Caco-2 (cell line): ENCODE data around the gene CRISPLD2. TPM values are rescaled to one million over a fixed set of nuclear protein-coding genes. Genes with fewer than 3 reads are reported as not detected.

ENCODE experiments used
- BruUV-seq: library from RNA; stranded (reverse); fragments of 400-500 nt; replicated peaks from 2 replicates; lab custom pipeline; 2021; lab: Mats Ljungman, UMichigan
- CTCF ChIA-PET: fragments of 300-600 bp; sonication (Branson Sonifier 250); formaldehyde crosslinking; loops from one replicate; lab custom pipeline; 2022; ENCODE audit warnings: antibody characterized with exemption; lab: Charles Lee
- POLR2A ChIA-PET: fragments of 300-600 bp; sonication (Branson Sonifier 250); formaldehyde crosslinking; loops from one replicate; lab custom pipeline; 2022; ENCODE audit warnings: antibody characterized with exemption; lab: Charles Lee
- DNase-seq, 2 experiments: peaks; one replicate each; pipeline versions ENCODE4 v3.0.0 to v3.0.0-alpha.2; 2020 to 2022
- H3K27me3 ChIP-seq: replicated peaks from 2 replicates; pipeline ENCODE4 v1.6.0; 2011; ENCODE audit warnings: low read length; ENCODE audit not compliant: control insufficient read depth, insufficient read depth
- H3K36me3 ChIP-seq: 2 replicates; pipeline ENCODE4 v1.5.1; 2011; ENCODE audit warnings: low read length; ENCODE audit not compliant: control insufficient read depth, insufficient read depth
- H3K4me1 ChIP-seq: fragments of 250-450 bp; sonication (Bioruptor Pico); 2 replicates; pipeline ENCODE4 v1.5.1; 2020; ENCODE audit warnings: mild to moderate bottlenecking
- H3K4me3 ChIP-seq: 2 replicates; pipeline ENCODE4 v1.5.1; 2011; ENCODE audit warnings: low read depth, mild to moderate bottlenecking, control low read depth, low read length
- H3K9me3 ChIP-seq: fragments of 250-450 bp; sonication (Bioruptor Pico); 2 replicates; pipeline ENCODE4 v1.5.1; 2020; ENCODE audit warnings: mild to moderate bottlenecking, moderate library complexity
- H3K27ac Mint-ChIP-seq: one replicate; pipeline ENCODE4 v1.8.0; 2022; ENCODE audit warnings: mixed read lengths; ENCODE audit not compliant: unreplicated experiment
- H3K27me3 Mint-ChIP-seq: one replicate; pipeline ENCODE4 v1.8.0; 2022; ENCODE audit warnings: mixed read lengths; ENCODE audit not compliant: insufficient read depth, unreplicated experiment
- H3K36me3 Mint-ChIP-seq: one replicate; pipeline ENCODE4 v1.8.0; 2022; ENCODE audit warnings: mild to moderate bottlenecking, mixed read lengths; ENCODE audit not compliant: insufficient read depth, unreplicated experiment
- H3K4me1 Mint-ChIP-seq: one replicate; pipeline ENCODE4 v1.8.0; 2022; ENCODE audit warnings: low read depth, mixed read lengths; ENCODE audit not compliant: unreplicated experiment
- H3K4me3 Mint-ChIP-seq: one replicate; pipeline ENCODE4 v1.8.0; 2022; ENCODE audit warnings: mild to moderate bottlenecking, moderate library complexity, mixed read lengths; ENCODE audit not compliant: unreplicated experiment
- H3K9me3 Mint-ChIP-seq: one replicate; pipeline ENCODE4 v1.8.0; 2022; ENCODE audit warnings: mixed read lengths; ENCODE audit not compliant: unreplicated experiment
- intact Hi-C: fragments of 100-400 bp; cut with micrococcal nuclease; formaldehyde crosslinking; loops from one replicate; pipeline ENCODE4 v1.10.0; 2022; ENCODE audit not compliant: unreplicated experiment
- total RNA-seq: library from RNA; stranded (reverse); gene quantifications from 2 replicates; pipeline ENCODE4 v1.2.3, GENCODE V29; 2022
- TF ChIP-seq, protein P1 (sequence below), 2 experiments: fragments of 200-600 bp in 1 of 2; IDR thresholded peaks; 1 replicate in 1 of 2; 2 replicates in 1 of 2; pipeline versions ENCODE4 v1.5.1 to v1.8.0; 2011 to 2022; ENCODE audit warnings: antibody characterized with exemption in 1 of 2, control low read depth in 1 of 2, inconsistent platforms in 1 of 2, low read depth in 1 of 2, low read length in 1 of 2, mild to moderate bottlenecking in 1 of 2, moderate library complexity in 1 of 2; ENCODE audit not compliant: insufficient read depth in 1 of 2, severe bottlenecking in 1 of 2, unreplicated experiment in 1 of 2

Gene CRISPLD2
- total RNA-seq, 1 experiment from 2014 or later, result 4.0 TPM

DNA sequence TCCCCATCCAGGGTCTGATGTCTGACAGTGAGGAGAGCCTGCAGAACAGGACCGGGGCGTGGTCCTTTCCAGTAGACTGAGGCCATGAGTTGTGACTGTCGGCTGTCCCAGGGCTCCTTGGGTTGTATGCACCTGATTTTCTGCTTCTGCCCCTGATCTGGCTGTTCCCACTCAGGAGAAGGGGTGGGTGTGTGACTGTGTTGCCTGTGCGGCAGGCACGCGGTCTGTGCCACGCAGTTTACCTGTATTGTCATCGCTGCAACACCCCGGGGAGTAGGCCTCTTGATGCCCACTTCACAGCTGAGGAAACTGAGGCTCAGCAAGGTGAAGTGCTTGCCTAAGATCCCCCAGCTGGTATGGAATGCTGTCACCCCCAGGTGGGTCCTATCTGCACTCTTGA is 1.4 kb downstream of the CRISPLD2 start:
- 0 out of 2 replicates have a peak, but pooled peaks cover 8% of the 10 kb centered on the region for H3K4me1 ChIP-seq
- H3K27me3 ChIP-seq, result peaks cover 4% of the 10 kb centered on the region
- intact Hi-C loops, result no loop called here
- no peaks in the 10 kb centered on the region for H3K36me3 ChIP-seq
- Mint-ChIP-seq H3K27ac (no peak overlapping the region), H3K4me3 (no peak overlapping the region), H3K36me3 (no peaks in the 10 kb centered on the region), H3K4me1 (peaks cover 13% of the 10 kb centered on the region), H3K9me3 (no peaks in the 10 kb centered on the region), H3K27me3 (peaks cover 11% of the 10 kb centered on the region)
- ChIA-PET CTCF (no interaction called here), POLR2A (no interaction called here)
- TF ChIP-seq, protein P1, sequence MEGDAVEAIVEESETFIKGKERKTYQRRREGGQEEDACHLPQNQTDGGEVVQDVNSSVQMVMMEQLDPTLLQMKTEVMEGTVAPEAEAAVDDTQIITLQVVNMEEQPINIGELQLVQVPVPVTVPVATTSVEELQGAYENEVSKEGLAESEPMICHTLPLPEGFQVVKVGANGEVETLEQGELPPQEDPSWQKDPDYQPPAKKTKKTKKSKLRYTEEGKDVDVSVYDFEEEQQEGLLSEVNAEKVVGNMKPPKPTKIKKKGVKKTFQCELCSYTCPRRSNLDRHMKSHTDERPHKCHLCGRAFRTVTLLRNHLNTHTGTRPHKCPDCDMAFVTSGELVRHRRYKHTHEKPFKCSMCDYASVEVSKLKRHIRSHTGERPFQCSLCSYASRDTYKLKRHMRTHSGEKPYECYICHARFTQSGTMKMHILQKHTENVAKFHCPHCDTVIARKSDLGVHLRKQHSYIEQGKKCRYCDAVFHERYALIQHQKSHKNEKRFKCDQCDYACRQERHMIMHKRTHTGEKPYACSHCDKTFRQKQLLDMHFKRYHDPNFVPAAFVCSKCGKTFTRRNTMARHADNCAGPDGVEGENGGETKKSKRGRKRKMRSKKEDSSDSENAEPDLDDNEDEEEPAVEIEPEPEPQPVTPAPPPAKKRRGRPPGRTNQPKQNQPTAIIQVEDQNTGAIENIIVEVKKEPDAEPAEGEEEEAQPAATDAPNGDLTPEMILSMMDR (IDR thresholded peaks at IDR 0.05; ENCODE audit: insufficient read depth in 1 of 2, low read depth in 1 of 2, low read length in 1 of 2, severe bottlenecking in 1 of 2, unreplicated experiment in 1 of 2), result no peak
- H3K4me3 ChIP-seq, result no peak overlapping the region
- no peaks in the 10 kb centered on the region for H3K9me3 ChIP-seq
- DNase-seq, result no peak
- BruUV-seq, result no TSS peak

DNA sequence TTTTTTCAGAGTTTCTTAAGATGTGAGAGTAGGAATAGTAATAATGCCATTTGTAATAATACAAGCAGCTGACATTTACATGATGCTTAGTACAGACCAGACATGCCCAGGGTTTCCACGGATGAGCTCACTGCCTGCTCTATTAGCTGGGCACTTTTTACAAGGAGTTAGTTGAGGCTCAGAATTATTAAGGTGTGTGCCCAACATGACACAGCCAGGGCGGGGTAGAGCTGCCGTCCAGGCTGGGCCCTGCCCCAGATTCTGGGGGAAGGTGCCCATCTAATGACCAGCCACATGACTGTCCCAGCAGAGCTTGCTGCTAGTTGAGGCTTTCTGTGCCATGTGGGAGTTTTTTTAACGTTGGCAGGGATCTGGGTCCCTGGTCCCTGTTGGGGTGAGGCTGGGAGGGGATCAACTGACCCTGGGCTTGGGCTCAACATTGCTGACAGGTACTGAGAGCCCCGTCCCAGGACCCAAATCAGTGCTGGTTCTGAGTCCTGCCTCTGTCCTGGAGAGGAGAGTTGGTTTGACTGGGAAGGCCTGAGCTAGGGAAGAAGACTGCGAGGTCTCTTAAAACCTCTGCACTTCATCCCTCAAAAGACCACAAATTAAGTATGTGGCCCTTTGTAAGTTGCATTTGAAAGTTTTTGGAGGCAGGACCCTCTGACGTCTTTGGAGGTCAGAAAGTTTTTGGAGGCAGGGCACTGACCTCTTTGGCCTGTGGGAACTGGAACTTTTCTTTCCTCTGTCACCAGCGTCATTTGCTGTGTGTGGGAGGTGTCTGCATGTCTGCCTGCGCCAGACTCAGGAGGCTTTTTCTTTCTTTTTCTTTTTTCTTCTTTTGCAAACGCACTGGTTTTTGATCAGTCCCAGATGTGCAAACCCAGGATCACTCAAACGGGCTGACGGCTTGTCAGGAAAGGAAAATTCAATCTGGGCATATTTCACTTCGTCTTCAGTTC is 2.2 kb downstream of the CRISPLD2 start:
- Histone ChIP-seq H3K4me1 (0 out of 2 replicates have a peak, but pooled peaks cover 8% of the 10 kb centered on the region), H3K27me3 (peaks cover 4% of the 10 kb centered on the region), H3K9me3 (no peaks in the 10 kb centered on the region), H3K4me3 (no peak overlapping the region), H3K36me3 (no peaks in the 10 kb centered on the region)
- intact Hi-C loops, result no loop called here
- Mint-ChIP-seq H3K4me1 (peaks cover 13% of the 10 kb centered on the region), H3K9me3 (no peaks in the 10 kb centered on the region), H3K36me3 (no peaks in the 10 kb centered on the region), H3K4me3 (no peak overlapping the region), H3K27me3 (peaks cover 11% of the 10 kb centered on the region), H3K27ac (no peak overlapping the region)
- BruUV-seq, result no TSS peak
- no peak for DNase-seq
- TF ChIP-seq, protein P1 (IDR thresholded peaks at IDR 0.05; ENCODE audit: insufficient read depth in 1 of 2, low read depth in 1 of 2, low read length in 1 of 2, severe bottlenecking in 1 of 2, unreplicated experiment in 1 of 2), result no peak
- POLR2A ChIA-PET, result interaction anchor here (0.7 kb wide), 1 partner anchor 177 kb away, joined by 3 read pairs; no protein-coding TSS in a partner anchor
- CTCF ChIA-PET, result interaction anchor here (0.6 kb wide), 1 partner anchor 108 kb away, joined by 3 read pairs; no protein-coding TSS in a partner anchor

DNA sequence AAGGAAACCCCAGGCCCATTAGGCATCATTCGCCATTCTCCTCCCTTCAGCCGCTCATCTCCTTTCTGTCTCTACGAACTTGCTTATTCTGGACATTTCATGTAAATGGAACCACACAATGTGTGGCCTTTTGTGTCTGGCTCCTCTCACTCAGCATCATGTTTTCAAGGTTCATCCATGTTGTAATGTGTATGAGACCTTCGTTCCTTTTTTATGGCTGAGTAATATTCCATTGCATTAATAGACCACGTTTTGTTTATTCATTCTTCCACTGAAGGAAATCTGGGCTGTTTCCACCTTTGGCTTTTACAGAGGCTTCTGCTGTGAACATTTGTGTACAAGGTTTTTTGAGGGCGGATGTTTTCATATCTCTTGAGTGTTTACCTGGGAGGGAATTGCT is 3.2 kb downstream of the CRISPLD2 start:
- Mint-ChIP-seq H3K27ac (no peak overlapping the region), H3K4me3 (no peak overlapping the region), H3K27me3 (peaks cover 11% of the 10 kb centered on the region), H3K36me3 (no peaks in the 10 kb centered on the region), H3K9me3 (no peaks in the 10 kb centered on the region), H3K4me1 (peaks cover 17% of the 10 kb centered on the region)
- intact Hi-C loops, result no loop called here
- no peak for DNase-seq
- TF ChIP-seq, protein P1 (IDR thresholded peaks at IDR 0.05; ENCODE audit: insufficient read depth in 1 of 2, low read depth in 1 of 2, low read length in 1 of 2, severe bottlenecking in 1 of 2, unreplicated experiment in 1 of 2), result no peak
- no peaks in the 10 kb centered on the region for H3K36me3 ChIP-seq
- H3K9me3 ChIP-seq, result no peaks in the 10 kb centered on the region
- CTCF ChIA-PET, result no interaction called here
- H3K27me3 ChIP-seq, result peaks cover 4% of the 10 kb centered on the region
- H3K4me3 ChIP-seq, result no peak overlapping the region
- BruUV-seq, result no TSS peak
- POLR2A ChIA-PET, result no interaction called here
- 0 out of 2 replicates have a peak, but pooled peaks cover 8% of the 10 kb centered on the region for H3K4me1 ChIP-seq
